Measurements from ENCODE around the gene HDHD5.

GRCh38 chr22:17120711-17121232 is 38.3 kb downstream of the HDHD5 start:
- TF ChIP-seq CTCF (conservative IDR thresholded peaks at IDR 0.05; ENCODE audit: low read depth, low read length) (no peak), EZH2 (IDR thresholded peaks at IDR 0.05; ENCODE audit: borderline replicate concordance, low read depth, low read length, poor library complexity, severe bottlenecking) (no peak)
